Esophagus muscularis mucosa (tissue), 4 donors: Measurements from ENCODE around the gene GNAO1.

Experiments
- CTCF ChIP-seq, 3 experiments: fragments of 200-600 bp in 2 of 3; fragments of 450-650 bp in 1 of 3; sonication (generic) in 2 of 3; IDR thresholded peaks; one replicate each; pipeline ENCODE4 v1.5.1; 2017 to 2019; ENCODE audit warnings: antibody characterized with exemption in 3 of 3, mild to moderate bottlenecking in 2 of 3, moderate library complexity in 1 of 3
- EP300 ChIP-seq: sonication (generic); formaldehyde crosslinking; IDR thresholded peaks from one replicate; pipeline ENCODE4 v1.6.1; 2017; ENCODE audit warnings: antibody characterized with exemption
- POLR2AphosphoS5 ChIP-seq, 2 donors: sonication (generic); formaldehyde crosslinking; IDR thresholded peaks; one replicate each; pipeline ENCODE4 v1.6.1; 2017; ENCODE audit warnings: antibody characterized with exemption in 2 of 2

GRCh38 chr16:56145369-56145768 lies 45.9 kb upstream of the GNAO1 start:
- TF ChIP-seq CTCF (IDR thresholded peaks at IDR 0.05) (no peak), EP300 (no peak), POLR2AphosphoS5 (IDR thresholded peaks at IDR 0.05) (no peak)
